ENCODE data around the gene NINJ2. TPM values are rescaled to one million over a fixed set of nuclear protein-coding genes. Genes with fewer than 3 reads are reported as not detected.
A peak's percentile ranks its signal among the peaks of the same experiment; 100 is the strongest.

NINJ2 gene
- total RNA-seq, 4 donors from 2014 or later: 2.2 to 14.9 (median 4.5) TPM

DNA sequence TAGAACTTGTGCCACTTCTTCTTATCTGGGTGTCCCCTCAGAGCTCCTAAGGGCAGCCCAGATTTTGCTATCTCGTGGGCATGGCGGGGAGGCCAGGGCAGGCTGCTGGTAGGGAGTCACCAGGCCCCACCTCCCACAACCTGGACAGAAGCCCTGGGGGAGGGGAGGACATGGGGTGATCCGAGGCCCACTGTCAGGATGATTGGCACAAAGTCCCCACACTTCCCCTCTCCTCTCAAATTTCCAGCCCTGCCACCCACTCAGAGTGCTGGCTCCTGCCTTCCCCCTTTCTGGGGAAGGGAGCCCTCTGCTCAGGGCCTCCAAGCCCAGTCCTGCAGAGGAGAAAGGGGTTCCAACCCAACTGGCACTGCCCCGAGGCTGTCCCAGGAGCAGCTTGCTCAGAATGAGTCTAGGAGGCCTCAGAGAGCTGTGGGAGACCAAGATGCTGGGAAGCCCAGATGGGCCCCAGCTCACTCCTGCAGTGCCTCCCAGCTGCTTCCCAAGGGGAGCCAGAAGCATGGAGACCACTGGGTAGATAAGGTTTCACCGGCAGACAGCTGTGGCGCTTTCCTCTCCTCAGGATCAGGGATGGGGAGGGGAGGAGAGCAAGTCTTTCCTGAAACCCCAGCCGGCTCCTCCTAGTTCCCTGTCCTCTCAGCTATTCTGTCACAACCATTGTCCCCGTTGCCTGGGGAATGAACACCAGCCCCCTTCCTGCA, 120.7 kb downstream of the NINJ2 start:
- no peaks in the 10 kb centered on the region for H3K36me3 ChIP-seq
- no peaks in the 10 kb centered on the region for H3K9me3 ChIP-seq
- H3K27me3 ChIP-seq: peaks cover 0 to 21% (median 0%) of the 10 kb centered on the region in 4 donors
- intact Hi-C loops (cut with DNase I): no loop called here
- H3K4me1 ChIP-seq: peaks cover 16 to 59% (median 24%) of the 10 kb centered on the region in 3 donors
- no CpG with 5 or more reads among the region's 8 CpGs for WGBS, 2 donors
- TF ChIP-seq, protein P1, sequence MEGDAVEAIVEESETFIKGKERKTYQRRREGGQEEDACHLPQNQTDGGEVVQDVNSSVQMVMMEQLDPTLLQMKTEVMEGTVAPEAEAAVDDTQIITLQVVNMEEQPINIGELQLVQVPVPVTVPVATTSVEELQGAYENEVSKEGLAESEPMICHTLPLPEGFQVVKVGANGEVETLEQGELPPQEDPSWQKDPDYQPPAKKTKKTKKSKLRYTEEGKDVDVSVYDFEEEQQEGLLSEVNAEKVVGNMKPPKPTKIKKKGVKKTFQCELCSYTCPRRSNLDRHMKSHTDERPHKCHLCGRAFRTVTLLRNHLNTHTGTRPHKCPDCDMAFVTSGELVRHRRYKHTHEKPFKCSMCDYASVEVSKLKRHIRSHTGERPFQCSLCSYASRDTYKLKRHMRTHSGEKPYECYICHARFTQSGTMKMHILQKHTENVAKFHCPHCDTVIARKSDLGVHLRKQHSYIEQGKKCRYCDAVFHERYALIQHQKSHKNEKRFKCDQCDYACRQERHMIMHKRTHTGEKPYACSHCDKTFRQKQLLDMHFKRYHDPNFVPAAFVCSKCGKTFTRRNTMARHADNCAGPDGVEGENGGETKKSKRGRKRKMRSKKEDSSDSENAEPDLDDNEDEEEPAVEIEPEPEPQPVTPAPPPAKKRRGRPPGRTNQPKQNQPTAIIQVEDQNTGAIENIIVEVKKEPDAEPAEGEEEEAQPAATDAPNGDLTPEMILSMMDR (IDR thresholded peaks at IDR 0.05): no peak
- TF ChIP-seq POLR2A (IDR thresholded peaks at IDR 0.05): no peak
- H3K4me3 ChIP-seq: no peak overlapping the region
- DNase-seq: no peak
- H3K27ac ChIP-seq: peak overlapping the region in 2 of 4 donors; percentile 89 to 90

DNA sequence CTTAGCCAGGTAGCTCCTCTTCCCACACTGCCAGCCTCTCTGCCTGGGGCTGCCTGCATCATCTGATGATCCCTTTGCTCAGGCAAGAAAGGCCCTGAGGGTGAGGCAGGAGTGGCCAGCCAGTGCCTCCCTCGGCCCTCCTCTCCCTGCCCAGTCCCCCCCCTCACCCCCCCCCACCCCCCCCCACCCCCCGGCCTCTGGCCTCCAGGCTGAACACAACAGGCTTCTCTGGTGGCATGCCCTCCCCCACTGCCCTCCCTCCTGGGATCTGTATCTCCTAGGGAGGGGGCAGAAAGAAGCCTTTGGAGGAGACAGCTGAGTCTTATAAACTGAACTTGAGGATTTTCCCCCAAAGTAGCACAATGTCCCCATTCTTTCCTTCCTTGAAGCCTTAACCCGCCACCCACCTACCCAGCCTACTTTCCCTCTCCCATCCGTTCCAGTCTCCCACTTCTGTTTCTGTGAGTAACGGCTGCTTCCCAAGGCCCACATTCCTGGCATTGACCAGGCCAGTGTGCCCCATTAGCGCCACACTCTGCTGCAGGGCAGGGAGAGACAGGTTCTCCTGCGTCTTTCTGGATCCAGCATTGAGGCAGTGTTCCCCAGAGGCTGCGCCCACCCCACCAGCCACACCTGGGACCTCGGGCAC, 121.4 kb downstream of the NINJ2 start:
- intact Hi-C loops (cut with DNase I): no loop called here

DNA sequence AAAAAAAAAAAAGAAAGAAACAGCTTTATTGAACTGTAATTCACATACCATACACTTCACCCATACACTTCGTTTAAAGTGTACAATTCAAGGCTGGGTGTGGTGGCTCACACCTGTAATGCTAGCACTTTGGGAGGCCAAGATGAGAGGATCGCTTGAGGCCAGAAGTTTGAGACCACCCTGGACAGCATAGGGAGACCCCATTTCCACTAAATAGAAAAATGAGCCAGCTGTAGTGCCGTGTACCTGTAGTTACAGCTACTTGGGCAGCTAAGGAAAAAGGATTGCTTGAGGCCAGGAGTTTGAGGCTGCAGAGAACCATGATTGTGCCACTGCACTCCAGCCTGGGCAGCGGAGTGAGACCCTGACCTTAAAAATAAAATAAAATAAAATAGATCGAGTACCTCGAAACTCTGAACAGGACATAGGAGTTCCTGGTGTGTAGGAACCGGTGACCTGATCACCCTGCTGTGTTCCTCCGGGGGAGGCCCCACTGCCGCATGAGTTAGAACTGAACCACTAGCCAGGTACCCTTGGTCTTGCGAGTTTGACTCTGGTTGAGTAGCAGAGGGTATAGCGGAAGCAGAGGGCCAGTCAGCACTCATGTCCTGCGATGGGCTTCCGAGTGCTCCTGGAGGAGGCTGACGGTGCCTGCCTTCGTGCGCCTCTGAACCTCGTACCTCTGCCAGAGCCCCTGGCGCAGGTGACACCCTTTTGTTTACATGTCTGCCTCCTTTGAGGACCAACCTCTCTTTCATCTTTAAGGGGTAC, 123.5 kb downstream of the NINJ2 start:
- 84 to 93% methylated on average over 13 to 17 of the region's 18 CpGs for WGBS, 2 donors
- H3K4me1 ChIP-seq: peaks cover 16 to 57% (median 18%) of the 10 kb centered on the region in 3 donors

More for the DNA sequence above, 121.4 kb downstream of the NINJ2 start:
- Histone ChIP-seq H3K9me3 (no peaks in the 10 kb centered on the region), H3K36me3 (no peaks in the 10 kb centered on the region), H3K4me3 (no peak overlapping the region), H3K27me3 (peaks cover 0 to 14% (median 0%) of the 10 kb centered on the region in 4 donors), H3K27ac (peak overlapping the region; percentile 9 to 90 (median 80)), H3K4me1 (peaks cover 16 to 61% (median 22%) of the 10 kb centered on the region in 3 donors)
- WGBS, 2 donors: 77 to 84% methylated on average over 5 to 7 of the region's 9 CpGs
- DNase-seq: no peak
- TF ChIP-seq, protein P1 (IDR thresholded peaks at IDR 0.05): no peak
- TF ChIP-seq POLR2A (IDR thresholded peaks at IDR 0.05): no peak

DNA sequence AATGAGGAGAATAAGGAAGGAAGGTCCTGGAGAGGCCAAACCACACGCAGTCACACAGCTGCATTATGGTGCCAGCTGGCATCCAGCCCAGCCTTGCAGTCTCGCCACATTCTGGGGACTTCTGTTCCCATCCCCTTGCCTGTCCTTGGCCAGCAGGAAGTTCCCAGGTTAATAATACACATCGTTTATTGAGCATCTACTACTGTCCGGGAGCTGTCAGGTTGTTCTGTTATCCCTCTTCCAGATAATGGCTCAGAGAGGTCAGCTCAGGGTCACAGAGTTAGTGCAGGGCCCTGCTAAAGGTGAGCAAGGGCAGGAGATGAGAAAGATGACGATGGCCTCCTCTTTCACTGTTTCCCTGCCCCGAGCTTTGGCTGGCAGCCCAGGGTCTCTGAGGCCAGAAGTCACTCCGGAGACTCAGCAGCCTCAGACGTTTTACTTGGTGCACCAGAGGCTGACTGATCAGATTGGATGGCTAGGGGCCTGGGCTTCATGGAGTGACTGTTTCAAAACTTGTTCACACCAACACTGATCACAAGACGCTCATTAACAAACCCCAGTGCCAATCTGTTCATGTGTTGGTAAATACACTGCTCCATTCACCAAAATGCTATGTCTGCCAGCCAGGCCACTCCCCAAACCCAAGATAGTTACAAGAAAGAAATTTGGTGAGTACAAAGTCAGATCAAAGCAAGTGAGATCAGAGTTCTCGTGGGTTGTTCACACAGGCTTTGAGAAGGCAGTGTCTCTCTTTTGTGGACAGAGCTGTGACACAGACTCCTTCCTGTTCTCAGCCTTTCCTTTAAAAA, 124.3 kb downstream of the NINJ2 start:
- H3K4me3 ChIP-seq: no peak overlapping the region
- WGBS, 2 donors: 13 to 35% methylated on average over 6 to 10 of the region's 10 CpGs
- peaks cover 0 to 17% (median 0%) of the 10 kb centered on the region in 4 donors for H3K27me3 ChIP-seq
- H3K36me3 ChIP-seq: no peaks in the 10 kb centered on the region
- intact Hi-C loops (cut with DNase I): no loop called here
- H3K4me1 ChIP-seq: peaks cover 16 to 58% (median 18%) of the 10 kb centered on the region in 3 donors
- no peaks in the 10 kb centered on the region for H3K9me3 ChIP-seq
- no peak for DNase-seq
- H3K27ac ChIP-seq: peak overlapping the region; percentile 78 to 90 (median 86)
- peak in 1 of 4 donors; percentile 24 for TF ChIP-seq POLR2A (IDR thresholded peaks at IDR 0.05)
- TF ChIP-seq, protein P1 (IDR thresholded peaks at IDR 0.05): no peak

More for the DNA sequence above, 123.5 kb downstream of the NINJ2 start:
- H3K27ac ChIP-seq: peak overlapping the region; percentile 78 to 90 (median 86)
- TF ChIP-seq POLR2A (IDR thresholded peaks at IDR 0.05): no peak
- TF ChIP-seq, protein P1 (IDR thresholded peaks at IDR 0.05): no peak
- no peak overlapping the region for H3K4me3 ChIP-seq
- no peaks in the 10 kb centered on the region for H3K9me3 ChIP-seq
- H3K36me3 ChIP-seq: no peaks in the 10 kb centered on the region
- no peak for DNase-seq
- intact Hi-C loops (cut with DNase I): no loop called here
- peaks cover 0 to 13% (median 0%) of the 10 kb centered on the region in 4 donors for H3K27me3 ChIP-seq

Data from esophagus squamous epithelium (tissue), 5 donors.